Measurements from ENCODE around the gene ACP3. TPM values are rescaled to one million over a fixed set of nuclear protein-coding genes. Genes with fewer than 3 reads are reported as not detected.

ACP3 gene
- polyA plus RNA-seq, 12 donors = 0.28 to 19.2 (median 0.59) TPM; not detected in 2

DNA sequence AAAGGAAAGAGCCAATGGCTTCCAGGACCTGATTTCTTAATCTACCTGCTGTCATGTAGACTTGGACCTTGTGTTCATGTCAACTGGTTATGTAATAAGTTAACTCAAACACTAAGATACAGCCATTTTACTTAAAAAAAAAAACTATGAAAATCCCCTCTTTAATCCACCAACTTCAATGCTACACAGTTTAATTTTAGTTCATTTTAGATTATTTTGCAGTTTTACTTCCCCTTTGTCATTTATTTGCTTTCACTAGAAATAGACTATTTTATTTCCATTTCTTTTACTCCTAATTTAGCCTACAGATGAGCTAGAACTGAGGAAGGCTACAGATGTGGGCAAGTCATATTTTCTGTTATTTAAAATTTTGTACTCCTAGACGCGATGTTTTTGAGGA is 89.4 kb downstream of the ACP3 start:
- DNase-seq = no peak

DNA sequence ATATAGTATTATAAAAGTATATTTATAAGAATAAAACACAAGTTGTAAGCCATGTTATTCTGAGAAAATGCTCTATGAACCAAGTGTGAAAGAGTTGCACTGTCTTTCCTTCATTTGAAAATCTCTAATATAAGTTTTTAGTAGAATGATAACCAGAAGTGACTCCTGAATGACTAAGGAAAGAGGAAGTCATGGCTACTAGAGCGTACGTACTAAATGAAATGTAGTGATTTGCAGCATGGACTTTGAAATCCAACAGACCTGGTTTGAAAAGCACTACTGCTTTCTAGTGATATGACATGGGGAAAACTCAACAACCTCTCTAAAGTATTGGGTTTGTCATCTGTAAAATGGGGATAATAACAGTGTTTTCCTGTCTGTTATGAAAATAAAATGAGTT is 89.8 kb downstream of the ACP3 start:
- no peak for DNase-seq

Other genes with a start within 250 kb of the ACP3 start
- gene DNAJC13, start 100.1 kb downstream of the ACP3 start, polyA plus RNA-seq (ENCODE audit: insufficient read length in 12 of 12) = 10 to 100 TPM in 11 of 12 donors, not detected in 1; 27.6 to 42.8 (median 37.8) TPM

Measured in muscle of arm (tissue), 12 donors.